Lower leg skin (tissue), 4 donors: Measurements from ENCODE around the gene ATOH8. TPM values are rescaled to one million over a fixed set of nuclear protein-coding genes. Genes with fewer than 3 reads are reported as not detected.
A peak's percentile ranks its signal among the peaks of the same experiment; 100 is the strongest.

Experiments
- DNase-seq, 2 donors: peaks; one replicate each; pipeline ENCODE4 v3.0.0-alpha.2; 2019; ENCODE audit warnings: low spot score in 2 of 2
- H3K4me3 ChIP-seq: fragments of 200-600 bp; sonication (generic); 2 replicates; pipeline ENCODE4 v1.5.1; 2017; ENCODE audit warnings: mild to moderate bottlenecking, low read depth; ENCODE audit not compliant: poor library complexity, severe bottlenecking
- CTCF ChIP-seq, 3 donors: fragments of 450-650 bp; IDR thresholded peaks; one replicate each; pipeline ENCODE4 v1.5.1; 2016; ENCODE audit warnings: antibody characterized with exemption in 3 of 3, mild to moderate bottlenecking in 3 of 3, moderate library complexity in 2 of 3
- POLR2A ChIP-seq, 2 donors: fragments of 450-650 bp; IDR thresholded peaks; one replicate each; pipeline ENCODE4 v1.6.1; 2016 to 2017; ENCODE audit warnings: antibody characterized with exemption in 2 of 2, mild to moderate bottlenecking in 1 of 2, moderate library complexity in 1 of 2
- WGBS, 2 donors: methylation state at CpG; one replicate each; pipeline ENCODE4 v1.1.5; 2018; 5-methylcytosine and 5-hydroxymethylcytosine counted together
- intact Hi-C: fragments of 100-400 bp; cut with DNase I; formaldehyde crosslinking; loops from one replicate; pipeline ENCODE4 v1.15.0; 2023; ENCODE audit warnings: low total_unique reads
- total RNA-seq, 4 donors: library from RNA; depleted of rRNA; stranded (reverse); fragments of >200 nt; gene quantifications; one replicate each; pipeline ENCODE4 v1.1.0, GENCODE V29; 2016

ATOH8 gene
- total RNA-seq, 4 donors from 2014 or later: 27.3 to 79.8 (median 33.7) TPM

GRCh38 chr2:85786444-85786843 is 32.7 kb downstream of the ATOH8 start:
- no peak for TF ChIP-seq POLR2A (IDR thresholded peaks at IDR 0.05)
- no peak for TF ChIP-seq CTCF (IDR thresholded peaks at IDR 0.05)
- 95% methylated on average over 7 of the region's 7 CpGs for WGBS, 2 donors
- peak in 1 of 2 donors; percentile 74 for DNase-seq
- intact Hi-C loops: no loop called here
- no peak overlapping the region for H3K4me3 ChIP-seq

DNA sequence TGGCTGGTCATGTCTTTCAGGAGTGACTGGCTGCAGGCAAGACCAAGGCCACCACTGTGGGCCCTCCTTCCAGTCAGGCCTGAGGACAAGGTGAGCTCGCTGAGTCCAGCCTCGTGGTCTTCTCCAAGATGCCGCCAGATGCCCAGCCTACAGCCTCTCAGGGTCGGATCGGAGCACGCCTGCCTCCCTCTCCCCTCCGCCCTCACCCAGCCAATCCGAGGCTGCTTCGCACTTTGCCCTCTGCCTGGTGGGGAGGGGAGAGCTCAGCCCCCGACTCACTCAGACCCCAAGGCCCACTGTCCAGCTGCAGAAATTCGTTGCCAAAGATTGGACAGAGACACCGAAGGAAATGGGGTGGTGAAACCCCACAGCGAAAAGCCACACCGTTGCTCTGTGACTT is 33.1 kb downstream of the ATOH8 start:
- TF ChIP-seq POLR2A (IDR thresholded peaks at IDR 0.05): no peak
- TF ChIP-seq CTCF (IDR thresholded peaks at IDR 0.05): no peak
- no peak overlapping the region for H3K4me3 ChIP-seq
- 85 to 91% methylated on average over 14 of the region's 14 CpGs for WGBS, 2 donors
- peak in 1 of 2 donors; percentile 70 for DNase-seq
- intact Hi-C loops: no loop called here

- peak in 1 of 2 donors; percentile 80 for DNase-seq
- WGBS, 2 donors: 85 to 91% methylated on average over 8 of the region's 8 CpGs
- H3K4me3 ChIP-seq: no peak overlapping the region
- intact Hi-C loops: no loop called here
- TF ChIP-seq CTCF (IDR thresholded peaks at IDR 0.05) (no peak), POLR2A (IDR thresholded peaks at IDR 0.05) (no peak)
Observed at GRCh38 chr2:85787282-85787980, 33.6 kb downstream of the ATOH8 start.

DNA sequence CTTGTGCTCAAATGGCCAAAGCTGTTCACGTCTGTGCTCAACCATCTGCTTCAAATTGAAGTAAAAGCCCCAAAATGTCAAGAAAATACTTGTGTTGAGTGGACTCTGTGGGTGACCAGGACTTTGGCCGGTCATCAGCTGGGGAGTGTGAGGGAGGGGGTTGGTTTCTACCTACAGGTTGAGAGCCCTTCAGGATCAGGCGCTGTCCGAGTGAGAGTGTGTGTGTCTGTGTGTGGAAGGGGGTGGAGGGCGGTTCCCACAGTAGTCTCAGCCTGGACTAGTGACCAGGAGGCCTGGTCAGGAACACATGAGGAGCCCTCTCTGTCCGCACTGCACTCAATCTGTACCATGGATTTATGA is 34.2 kb downstream of the ATOH8 start:
- TF ChIP-seq POLR2A (IDR thresholded peaks at IDR 0.05): no peak
- no peak overlapping the region for H3K4me3 ChIP-seq
- DNase-seq: peak in 1 of 2 donors; percentile 45
- 93% methylated on average over 6 of the region's 6 CpGs for WGBS, 2 donors
- intact Hi-C loops: no loop called here

DNA sequence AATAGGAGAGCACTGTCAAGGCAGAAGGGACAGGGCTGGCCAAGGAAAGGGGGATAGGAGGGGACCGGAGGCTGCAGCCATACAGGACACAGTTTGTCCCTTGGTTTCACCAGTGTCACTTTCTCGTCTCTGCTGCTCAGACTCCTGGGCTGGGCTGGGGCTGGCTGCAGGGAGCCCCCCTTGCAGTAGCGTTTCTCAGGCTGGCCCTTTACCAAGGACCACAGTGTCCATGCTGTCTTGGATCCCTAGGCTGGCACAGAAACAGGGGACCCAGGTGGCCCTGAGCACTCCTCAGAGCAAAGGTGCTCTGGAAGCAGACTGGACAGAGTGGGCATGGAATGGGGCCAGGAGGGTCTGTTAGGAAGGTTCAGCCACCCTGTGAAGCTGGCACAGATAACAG is 34.8 kb downstream of the ATOH8 start:
- intact Hi-C loops: no loop called here
- DNase-seq: no peak
- no peak overlapping the region for H3K4me3 ChIP-seq
- WGBS, 2 donors: 88 to 94% methylated on average over 3 of the region's 3 CpGs
- TF ChIP-seq CTCF (IDR thresholded peaks at IDR 0.05) (no peak), POLR2A (IDR thresholded peaks at IDR 0.05) (no peak)

DNA sequence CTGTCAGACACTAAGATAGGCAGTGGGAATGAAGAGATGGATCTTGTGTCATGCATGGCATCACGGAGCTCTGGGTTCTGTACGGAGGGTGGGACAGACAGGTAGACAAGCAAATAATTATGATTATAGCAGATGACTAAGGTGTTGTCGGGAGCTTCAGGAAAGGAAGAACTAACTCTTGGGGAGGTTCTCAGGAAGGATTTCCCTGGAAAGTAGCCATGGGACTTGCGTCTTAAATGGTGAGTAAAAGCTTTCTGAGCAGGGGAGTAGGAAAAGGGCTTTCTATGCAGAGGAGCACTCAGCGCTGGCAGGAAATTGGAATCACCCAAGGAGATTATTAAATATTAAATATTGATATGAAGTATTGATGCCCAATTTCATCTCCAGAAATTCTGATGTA is 35.5 kb downstream of the ATOH8 start:
- DNase-seq: no peak
- intact Hi-C loops: no loop called here
- H3K4me3 ChIP-seq: no peak overlapping the region
- TF ChIP-seq POLR2A (IDR thresholded peaks at IDR 0.05): no peak
- no peak for TF ChIP-seq CTCF (IDR thresholded peaks at IDR 0.05)
- 87 to 91% methylated on average over 5 of the region's 5 CpGs for WGBS, 2 donors
